ENCODE measurements around the gene ATP6V1C2.
"Not testable (repeated sequence)": the region's sequence is repeated elsewhere in the genome, so short reads cannot be mapped to it uniquely, and the experiment has no call there.

Gene ATP6V1C2

GRCh38 chr2:10765461-10765860, 44.0 kb downstream of the ATP6V1C2 start:
- DNase-seq = no peak

- no peak for DNase-seq
Measured at GRCh38 chr2:10765914-10766313, 44.5 kb downstream of the ATP6V1C2 start.

DNA sequence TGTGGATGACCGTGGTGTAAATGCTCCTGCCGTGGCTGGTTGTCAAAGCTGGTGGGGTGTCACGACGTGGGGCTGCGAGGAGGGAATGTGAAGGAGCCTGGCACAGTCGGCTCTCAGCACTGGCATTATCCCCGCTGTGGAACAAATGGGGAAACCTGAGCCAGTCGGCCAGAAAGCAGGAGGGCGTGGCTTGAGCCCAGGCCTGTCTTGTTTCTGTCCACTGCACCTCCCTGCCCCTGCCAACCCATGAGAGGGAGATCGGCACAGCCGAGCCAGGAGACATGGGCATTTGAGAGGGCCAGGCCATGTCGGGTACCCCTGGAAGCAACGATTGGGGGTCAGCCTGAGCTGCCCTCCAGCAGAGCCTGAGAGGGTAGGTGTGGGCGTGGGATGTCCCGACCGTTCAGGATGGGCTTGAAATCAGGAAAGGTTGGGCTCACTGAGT, 46.7 kb downstream of the ATP6V1C2 start:
- DNase-seq = no peak

- DNase-seq = no peak
Measured at GRCh38 chr2:10770956-10771750, 49.7 kb downstream of the ATP6V1C2 start.

- DNase-seq = no peak
Measured at GRCh38 chr2:10771786-10772185, 50.4 kb downstream of the ATP6V1C2 start.

DNA sequence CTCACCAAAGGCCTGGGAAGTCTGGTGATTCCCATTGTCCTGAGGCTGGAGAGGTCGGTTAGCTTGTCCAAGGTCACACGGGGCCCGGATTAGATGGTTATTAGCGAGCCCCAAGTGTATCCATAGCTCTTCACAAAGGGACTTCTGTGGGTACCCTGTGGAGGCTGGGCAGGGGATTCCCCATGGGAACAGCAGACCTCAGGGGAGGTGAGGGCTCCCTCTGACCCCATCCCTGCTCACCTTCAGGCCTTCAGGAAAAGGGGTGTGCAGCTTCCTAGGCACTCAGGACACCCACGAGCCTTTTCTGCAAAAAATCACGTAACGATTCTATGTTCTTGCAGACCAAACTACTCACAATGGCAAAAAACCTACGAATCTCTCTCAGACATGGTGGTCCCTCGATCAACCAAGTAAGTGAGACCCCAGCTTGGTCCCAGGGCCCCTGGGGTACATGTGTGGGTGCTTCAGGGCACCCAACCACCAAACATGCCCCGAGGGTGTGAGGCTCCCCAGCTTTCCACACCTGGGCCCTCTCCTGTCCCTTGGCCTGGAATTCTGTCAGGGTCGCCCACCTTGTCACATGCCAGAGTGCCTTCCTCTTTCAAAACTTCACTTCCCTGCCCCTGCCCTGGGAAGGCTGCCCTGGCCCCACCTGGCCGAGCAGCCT, 50.9 kb downstream of the ATP6V1C2 start:
- no peak for DNase-seq

DNA sequence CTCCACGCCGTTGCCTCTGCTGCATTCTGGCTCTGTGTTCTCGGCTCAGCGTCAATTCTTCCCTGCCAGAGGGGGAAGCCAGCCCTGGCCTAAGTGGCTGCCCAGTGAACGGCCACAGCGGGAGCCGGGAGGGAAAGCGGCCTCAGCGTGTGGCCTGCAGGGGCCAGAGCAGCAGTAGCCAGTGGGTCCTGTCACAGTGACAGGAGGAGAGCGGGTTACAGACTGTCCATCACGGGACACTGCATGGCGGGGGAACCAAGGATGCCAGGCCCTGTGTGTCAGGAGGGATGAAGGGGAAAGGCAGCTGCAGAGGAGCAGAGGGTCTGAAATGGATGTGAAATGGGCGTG, 51.4 kb downstream of the ATP6V1C2 start:
- DNase-seq = peak in 2 of 56 donors; percentile 9 to 17

- DNase-seq = no peak
Measured at GRCh38 chr2:10773821-10774341, 52.5 kb downstream of the ATP6V1C2 start.

DNA sequence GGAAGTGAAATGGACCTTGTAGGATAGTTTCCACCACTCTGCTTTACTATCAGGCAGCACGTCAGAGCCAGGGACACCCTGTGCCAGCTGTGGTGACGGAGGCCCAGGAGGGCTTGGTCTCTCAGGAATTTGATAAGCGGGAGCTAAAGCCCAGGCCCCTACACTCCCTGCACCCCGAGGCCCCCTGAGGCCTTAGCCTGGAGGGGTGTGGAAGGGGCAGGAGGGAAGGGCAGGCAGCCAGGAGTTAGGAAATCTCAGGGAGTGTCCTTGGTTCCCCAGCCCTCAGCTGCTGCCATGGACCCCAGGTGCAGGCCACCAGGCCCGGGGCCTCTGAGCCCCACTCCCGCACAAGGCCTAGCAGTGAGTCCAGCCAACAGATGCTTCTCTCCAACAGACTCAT, 53.0 kb downstream of the ATP6V1C2 start:
- DNase-seq = no peak

GRCh38 chr2:10775021-10775780, 53.8 kb downstream of the ATP6V1C2 start:
- no peak for DNase-seq

- DNase-seq = no peak
Measured at GRCh38 chr2:10775831-10776230, 54.4 kb downstream of the ATP6V1C2 start.

GRCh38 chr2:10776231-10776977, 55.0 kb downstream of the ATP6V1C2 start:
- no peak for DNase-seq

DNA sequence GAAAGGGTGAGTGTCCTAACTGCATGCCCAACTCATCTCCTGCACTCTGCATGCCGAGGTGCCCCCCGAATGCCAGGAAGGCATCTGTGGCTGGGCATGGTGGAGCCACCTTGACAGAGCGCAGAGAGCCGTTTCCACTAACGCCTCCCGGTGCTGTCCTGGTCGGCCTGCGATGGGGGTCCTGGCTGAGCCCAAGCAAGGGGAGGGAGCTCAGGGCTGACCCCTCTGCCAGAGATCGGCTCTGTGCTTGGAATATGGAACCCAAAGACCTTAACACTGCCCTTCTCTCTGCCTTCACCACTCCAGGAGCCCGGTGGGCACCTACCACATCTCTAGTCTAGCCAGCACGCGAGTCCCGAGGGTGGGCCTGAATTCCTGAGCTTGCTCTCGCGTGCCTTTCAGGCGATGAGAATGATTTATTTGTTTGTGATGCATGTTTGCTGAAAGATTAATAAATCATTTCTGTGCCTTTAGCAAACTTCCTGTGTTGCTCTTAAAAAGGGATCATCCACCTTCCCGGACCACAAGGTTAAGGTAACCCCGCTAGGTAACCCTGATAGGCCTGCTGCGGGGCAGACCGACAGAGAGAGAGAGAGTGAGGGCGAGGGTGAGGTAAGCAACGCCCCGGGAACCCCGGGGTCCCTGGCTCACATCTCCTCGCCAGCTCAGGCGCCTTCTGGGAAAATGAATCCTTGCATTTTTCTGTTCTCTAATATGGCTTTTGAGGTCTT, 55.8 kb downstream of the ATP6V1C2 start:
- no peak for DNase-seq

- DNase-seq = no peak
Measured at GRCh38 chr2:10777842-10778723, 56.7 kb downstream of the ATP6V1C2 start.

GRCh38 chr2:10778724-10779115, 57.3 kb downstream of the ATP6V1C2 start:
- DNase-seq = no peak

DNA sequence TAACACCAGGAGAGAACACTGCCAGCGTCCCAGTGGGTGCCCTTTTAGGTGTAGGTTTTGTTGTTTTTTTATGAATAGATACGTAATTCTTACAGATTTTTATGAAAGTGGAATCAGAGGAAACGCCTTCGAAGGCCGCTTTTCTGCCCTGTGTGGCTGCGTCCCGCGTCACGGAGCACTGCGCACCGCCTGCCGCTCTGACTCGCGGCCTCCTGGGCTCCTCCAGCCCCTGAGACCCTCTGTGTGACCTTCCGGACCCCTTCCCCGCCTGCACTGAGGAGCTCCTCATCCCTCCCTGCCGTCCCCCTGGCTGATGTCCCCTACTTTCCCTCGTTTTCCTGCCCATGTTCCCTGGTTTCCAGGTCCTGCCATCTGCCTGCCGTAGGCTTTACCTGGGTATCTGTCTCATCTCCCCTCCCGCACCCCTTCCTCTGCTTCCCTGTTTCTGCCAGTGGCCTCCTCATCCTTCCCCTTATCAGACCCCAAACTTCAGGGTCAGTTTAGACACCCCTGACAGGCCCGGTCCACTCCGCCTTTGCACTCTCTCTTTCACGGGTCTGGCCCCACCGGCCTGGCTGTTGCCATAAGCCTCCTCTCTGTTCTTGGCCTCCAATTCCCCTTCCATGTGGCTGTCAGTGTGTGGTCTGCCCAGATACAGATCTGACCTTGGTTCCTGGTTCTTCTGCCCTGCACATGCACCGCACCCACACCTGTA, 58.5 kb downstream of the ATP6V1C2 start:
- DNase-seq = no peak

- no peak for DNase-seq
Measured at GRCh38 chr2:10780491-10780820, 59.0 kb downstream of the ATP6V1C2 start.

GRCh38 chr2:10780821-10781220, 59.4 kb downstream of the ATP6V1C2 start:
- not testable (repeated sequence) for DNase-seq

GRCh38 chr2:10781746-10782145, 60.3 kb downstream of the ATP6V1C2 start:
- DNase-seq = no peak
